Measurements from ENCODE around the gene DDX3X.

- no peak for TF ChIP-seq CTCF (IDR thresholded peaks at IDR 0.05; ENCODE audit: poor library complexity, severe bottlenecking)
- no peak for TF ChIP-seq SMC3 (conservative IDR thresholded peaks at IDR 0.05; ENCODE audit: poor library complexity)
- TF ChIP-seq EP300 (conservative IDR thresholded peaks at IDR 0.05; ENCODE audit: poor library complexity, severe bottlenecking) = no peak
- no peak for TF ChIP-seq RAD21 (conservative IDR thresholded peaks at IDR 0.05)
- TF ChIP-seq, protein P1, sequence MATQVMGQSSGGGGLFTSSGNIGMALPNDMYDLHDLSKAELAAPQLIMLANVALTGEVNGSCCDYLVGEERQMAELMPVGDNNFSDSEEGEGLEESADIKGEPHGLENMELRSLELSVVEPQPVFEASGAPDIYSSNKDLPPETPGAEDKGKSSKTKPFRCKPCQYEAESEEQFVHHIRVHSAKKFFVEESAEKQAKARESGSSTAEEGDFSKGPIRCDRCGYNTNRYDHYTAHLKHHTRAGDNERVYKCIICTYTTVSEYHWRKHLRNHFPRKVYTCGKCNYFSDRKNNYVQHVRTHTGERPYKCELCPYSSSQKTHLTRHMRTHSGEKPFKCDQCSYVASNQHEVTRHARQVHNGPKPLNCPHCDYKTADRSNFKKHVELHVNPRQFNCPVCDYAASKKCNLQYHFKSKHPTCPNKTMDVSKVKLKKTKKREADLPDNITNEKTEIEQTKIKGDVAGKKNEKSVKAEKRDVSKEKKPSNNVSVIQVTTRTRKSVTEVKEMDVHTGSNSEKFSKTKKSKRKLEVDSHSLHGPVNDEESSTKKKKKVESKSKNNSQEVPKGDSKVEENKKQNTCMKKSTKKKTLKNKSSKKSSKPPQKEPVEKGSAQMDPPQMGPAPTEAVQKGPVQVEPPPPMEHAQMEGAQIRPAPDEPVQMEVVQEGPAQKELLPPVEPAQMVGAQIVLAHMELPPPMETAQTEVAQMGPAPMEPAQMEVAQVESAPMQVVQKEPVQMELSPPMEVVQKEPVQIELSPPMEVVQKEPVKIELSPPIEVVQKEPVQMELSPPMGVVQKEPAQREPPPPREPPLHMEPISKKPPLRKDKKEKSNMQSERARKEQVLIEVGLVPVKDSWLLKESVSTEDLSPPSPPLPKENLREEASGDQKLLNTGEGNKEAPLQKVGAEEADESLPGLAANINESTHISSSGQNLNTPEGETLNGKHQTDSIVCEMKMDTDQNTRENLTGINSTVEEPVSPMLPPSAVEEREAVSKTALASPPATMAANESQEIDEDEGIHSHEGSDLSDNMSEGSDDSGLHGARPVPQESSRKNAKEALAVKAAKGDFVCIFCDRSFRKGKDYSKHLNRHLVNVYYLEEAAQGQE (IDR thresholded peaks at IDR 0.05; ENCODE audit: borderline replicate concordance) = no peak
Measured at GRCh38 chrX:41322821-41323603, 10.9 kb upstream of the DDX3X start.
